ENCODE data around the gene GCK. TPM values are rescaled to one million over a fixed set of nuclear protein-coding genes. Genes with fewer than 3 reads are reported as not detected.

GCK gene
- total and polyA plus RNA-seq, 2 donors (not counting 1 experiment from before 2014, with no cell fraction given) = 0.22 to 0.24 TPM

DNA sequence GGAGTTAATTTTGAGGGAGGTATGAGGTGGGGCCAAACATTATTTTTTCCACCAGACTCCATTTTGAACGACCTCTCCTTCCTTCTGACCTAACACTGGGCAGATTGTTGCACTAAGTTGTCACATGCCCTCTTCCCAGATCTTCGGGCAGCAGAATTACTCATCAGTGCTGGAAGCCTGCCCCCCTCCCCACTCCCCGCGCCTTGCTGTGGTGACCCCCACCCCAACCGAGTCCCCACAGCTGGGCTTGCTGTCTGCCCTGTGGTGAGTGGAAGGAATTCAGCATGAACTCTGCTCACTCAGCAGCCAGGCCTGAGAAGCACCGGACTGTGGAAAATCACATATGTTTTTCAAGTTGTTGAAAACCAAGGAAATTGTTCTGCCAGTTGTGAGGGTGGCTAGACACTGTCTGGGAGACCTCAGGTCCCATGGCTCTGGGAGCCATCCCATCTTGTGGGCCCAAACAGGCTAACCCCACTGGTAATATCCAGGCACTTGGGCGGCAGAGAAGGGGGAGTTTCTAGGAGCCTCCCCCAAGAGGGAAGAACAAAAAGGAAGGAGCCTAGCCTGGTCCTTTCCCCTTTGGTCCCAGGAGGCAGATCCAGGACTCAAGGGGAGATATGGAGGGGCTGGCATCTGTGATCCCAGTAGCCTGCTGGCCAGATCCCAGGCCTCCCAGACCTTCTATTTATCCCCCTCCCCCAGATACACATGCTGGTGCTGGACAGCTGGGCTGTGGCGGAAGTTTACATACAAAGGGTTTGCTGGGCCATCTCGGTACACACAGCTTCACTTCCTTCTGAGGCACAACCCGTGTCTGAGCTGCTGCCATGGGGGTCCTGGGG, 88.6 kb downstream of the GCK start:
- Histone ChIP-seq H2AFZ (ENCODE audit: insufficient read depth, low read depth, low read length, poor library complexity, severe bottlenecking) (peak overlapping the region; percentile 63), H3K4me2 (replicated peaks; ENCODE audit: low read depth, low read length, poor library complexity, severe bottlenecking) (peak overlapping the region; percentile 52), H4K20me1 (ENCODE audit: control insufficient read depth, insufficient read depth, low read length, poor library complexity, severe bottlenecking) (no peaks in the 10 kb centered on the region), H3K27ac (ENCODE audit: low read length in 2 of 2) (peak overlapping the region; percentile 58 to 66), H3K9ac (ENCODE audit: low read length) (no peak overlapping the region), H3K36me3 (replicated peaks in 1 of 2; ENCODE audit: control extremely low read depth in 1 of 2, control insufficient read depth in 1 of 2, extremely low read depth in 1 of 2, insufficient read depth in 2 of 2, low read length in 1 of 2) (no peaks in the 10 kb centered on the region), H3K4me1 (ENCODE audit: control insufficient read depth in 2 of 2, insufficient read depth in 2 of 2, low read length in 2 of 2) (peaks cover 57 to 88% of the 10 kb centered on the region in 2 donors), H3K27me3 (replicated peaks in 1 of 4; ENCODE audit: control extremely low read depth in 1 of 4, control insufficient read depth in 3 of 4, insufficient read depth in 4 of 4, low read length in 3 of 4) (peaks cover 0 to 11% (median 2%) of the 10 kb centered on the region in 4 experiments), H3K9me3 (ENCODE audit: control extremely low read depth in 1 of 3, control insufficient read depth in 2 of 3, insufficient read depth in 1 of 3, low read length in 2 of 3) (peaks cover 0 to 3% (median 0%) of the 10 kb centered on the region in 3 donors), H3K4me3 (ENCODE audit: control extremely low read depth in 1 of 5, extremely low read depth in 1 of 5, insufficient read depth in 1 of 5, low read depth in 2 of 5, low read length in 4 of 5) (no peak overlapping the region), H3K79me2 (ENCODE audit: control insufficient read depth, insufficient read depth, low read length) (peaks cover 8% of the 10 kb centered on the region)
- TF ChIP-seq, protein P1, sequence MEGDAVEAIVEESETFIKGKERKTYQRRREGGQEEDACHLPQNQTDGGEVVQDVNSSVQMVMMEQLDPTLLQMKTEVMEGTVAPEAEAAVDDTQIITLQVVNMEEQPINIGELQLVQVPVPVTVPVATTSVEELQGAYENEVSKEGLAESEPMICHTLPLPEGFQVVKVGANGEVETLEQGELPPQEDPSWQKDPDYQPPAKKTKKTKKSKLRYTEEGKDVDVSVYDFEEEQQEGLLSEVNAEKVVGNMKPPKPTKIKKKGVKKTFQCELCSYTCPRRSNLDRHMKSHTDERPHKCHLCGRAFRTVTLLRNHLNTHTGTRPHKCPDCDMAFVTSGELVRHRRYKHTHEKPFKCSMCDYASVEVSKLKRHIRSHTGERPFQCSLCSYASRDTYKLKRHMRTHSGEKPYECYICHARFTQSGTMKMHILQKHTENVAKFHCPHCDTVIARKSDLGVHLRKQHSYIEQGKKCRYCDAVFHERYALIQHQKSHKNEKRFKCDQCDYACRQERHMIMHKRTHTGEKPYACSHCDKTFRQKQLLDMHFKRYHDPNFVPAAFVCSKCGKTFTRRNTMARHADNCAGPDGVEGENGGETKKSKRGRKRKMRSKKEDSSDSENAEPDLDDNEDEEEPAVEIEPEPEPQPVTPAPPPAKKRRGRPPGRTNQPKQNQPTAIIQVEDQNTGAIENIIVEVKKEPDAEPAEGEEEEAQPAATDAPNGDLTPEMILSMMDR (IDR thresholded peaks at IDR 0.05) = no peak
- no peak for TF ChIP-seq EZH2 (IDR thresholded peaks at IDR 0.05; ENCODE audit: borderline replicate concordance, insufficient read depth, low read depth, low read length, poor library complexity, severe bottlenecking)
- no peak for DNase-seq
- Mint-ChIP-seq H3K4me1 (peaks cover 79% of the 10 kb centered on the region), H3K27ac (peak overlapping the region; percentile 92), H3K27me3 (no peaks in the 10 kb centered on the region), H3K9me3 (ENCODE audit: insufficient read depth) (no peaks in the 10 kb centered on the region), H3K4me3 (peak overlapping the region; percentile 54)
- ATAC-seq (ENCODE audit: low read depth) = no peak
- ChIA-PET CTCF (interaction anchor here (0.7 kb wide), 1 partner anchor 14 kb away, joined by 4 read pairs; no protein-coding TSS in a partner anchor), POLR2A (no interaction called here)
- intact Hi-C loops (cut with micrococcal nuclease) = no loop called here
- WGBS (ENCODE audit: insufficient coverage) = 18% methylated on average over 7 of the region's 10 CpGs

DNA sequence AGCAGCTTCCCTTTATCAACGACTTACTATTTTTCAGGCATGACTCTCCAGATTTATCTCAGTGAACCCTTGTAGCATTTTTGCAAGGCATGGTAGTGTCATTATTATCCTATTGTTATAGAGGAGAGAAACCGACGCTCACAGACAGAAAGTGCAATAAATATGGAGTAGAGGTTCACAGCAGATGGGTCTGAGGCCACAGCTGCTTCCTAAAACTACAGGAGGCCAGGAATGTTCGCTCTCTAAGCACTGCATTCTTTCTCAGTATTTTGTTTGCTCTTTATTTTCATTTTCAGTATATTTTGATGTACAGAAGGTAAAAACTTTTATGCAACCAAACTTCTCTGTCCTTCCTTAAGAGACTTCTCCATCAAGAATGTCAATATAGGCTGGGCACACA, 89.6 kb downstream of the GCK start:
- H3K9me3 Mint-ChIP-seq (ENCODE audit: insufficient read depth) = no peaks in the 10 kb centered on the region
- Histone ChIP-seq H3K27me3 (replicated peaks in 1 of 4; ENCODE audit: control extremely low read depth in 1 of 4, control insufficient read depth in 3 of 4, insufficient read depth in 4 of 4, low read length in 3 of 4) (peaks cover 0 to 5% (median 2%) of the 10 kb centered on the region in 4 experiments), H3K36me3 (replicated peaks in 1 of 2; ENCODE audit: control extremely low read depth in 1 of 2, control insufficient read depth in 1 of 2, extremely low read depth in 1 of 2, insufficient read depth in 2 of 2, low read length in 1 of 2) (no peaks in the 10 kb centered on the region), H2AFZ (ENCODE audit: insufficient read depth, low read depth, low read length, poor library complexity, severe bottlenecking) (no peak overlapping the region), H3K4me2 (replicated peaks; ENCODE audit: low read depth, low read length, poor library complexity, severe bottlenecking) (no peak overlapping the region), H4K20me1 (ENCODE audit: control insufficient read depth, insufficient read depth, low read length, poor library complexity, severe bottlenecking) (no peaks in the 10 kb centered on the region), H3K4me3 (ENCODE audit: control extremely low read depth in 1 of 5, extremely low read depth in 1 of 5, insufficient read depth in 1 of 5, low read depth in 2 of 5, low read length in 4 of 5) (no peak overlapping the region), H3K79me2 (ENCODE audit: control insufficient read depth, insufficient read depth, low read length) (peaks cover 4% of the 10 kb centered on the region), H3K27ac (ENCODE audit: low read length in 2 of 2) (no peak overlapping the region), H3K4me1 (ENCODE audit: control insufficient read depth in 2 of 2, insufficient read depth in 2 of 2, low read length in 2 of 2) (peaks cover 47 to 88% of the 10 kb centered on the region in 2 donors), H3K9ac (ENCODE audit: low read length) (no peak overlapping the region), H3K9me3 (ENCODE audit: control extremely low read depth in 1 of 3, control insufficient read depth in 2 of 3, insufficient read depth in 1 of 3, low read length in 2 of 3) (peaks cover 0 to 3% (median 0%) of the 10 kb centered on the region in 3 donors)
- H3K4me1 Mint-ChIP-seq = peaks cover 80% of the 10 kb centered on the region
- no peak overlapping the region for H3K4me3 Mint-ChIP-seq
- ChIA-PET POLR2A (no interaction called here), CTCF (interaction anchor here (1.3 to 1.5 kb wide), 3 partner anchors 26 to 97 kb away, joined by 3 to 4 read pairs (median 3); no protein-coding TSS in a partner anchor)
- intact Hi-C loops (cut with micrococcal nuclease) = no loop called here
- ATAC-seq (ENCODE audit: low read depth) (no peak), DNase-seq (no peak)
- no peaks in the 10 kb centered on the region for H3K27me3 Mint-ChIP-seq
- no peak for TF ChIP-seq EZH2 (IDR thresholded peaks at IDR 0.05; ENCODE audit: borderline replicate concordance, insufficient read depth, low read depth, low read length, poor library complexity, severe bottlenecking)
- TF ChIP-seq, protein P1 (IDR thresholded peaks at IDR 0.05) = no peak
- H3K27ac Mint-ChIP-seq = no peak overlapping the region
- WGBS (ENCODE audit: insufficient coverage) = no CpG with 5 or more reads among the region's 4 CpGs
